HL-60 (cell line): Measurements from ENCODE around the gene ARHGAP26.

ENCODE experiments used
- DNase-seq, 2 experiments: peaks; one replicate each; pipeline ENCODE4 v3.0.0-alpha.2; 2010 to 2020; ENCODE audit warnings: low read depth in 1 of 2, low spot score in 1 of 2
- H3K27ac ChIP-seq: fragments of 250-450 bp; sonication (Bioruptor Pico); replicated peaks from 2 replicates; pipeline ENCODE4 v1.5.1; 2020; ENCODE audit warnings: mild to moderate bottlenecking, moderate library complexity
- H3K27me3 ChIP-seq: fragments of 250-450 bp; sonication (Bioruptor Pico); 2 replicates; pipeline ENCODE4 v1.5.1; 2021; ENCODE audit warnings: mild to moderate bottlenecking, moderate library complexity; ENCODE audit not compliant: insufficient read depth, poor library complexity, severe bottlenecking
- H3K4me3 ChIP-seq: replicated peaks from 2 replicates; pipeline ENCODE4 v1.5.1; 2011; ENCODE audit warnings: mild to moderate bottlenecking, control low read depth, low read length; ENCODE audit not compliant: insufficient read depth
- CTCF ChIP-seq: IDR thresholded peaks from one replicate; pipeline ENCODE4 v1.5.1; 2011; ENCODE audit warnings: low read length, control low read depth, inconsistent platforms; ENCODE audit not compliant: insufficient read depth
- GABPA ChIP-seq: IDR thresholded peaks from 2 replicates; pipeline ENCODE4 v1.6.1; 2012; ENCODE audit warnings: low read depth
- POLR2AphosphoS5 ChIP-seq: IDR thresholded peaks from 2 replicates; pipeline ENCODE4 v1.6.1; 2012; ENCODE audit warnings: low read depth
- REST ChIP-seq: IDR thresholded peaks from 2 replicates; pipeline ENCODE4 v1.6.1; 2012; ENCODE audit warnings: low read depth; ENCODE audit not compliant: insufficient replicate concordance
- SPI1 ChIP-seq: IDR thresholded peaks from 2 replicates; pipeline ENCODE4 v1.6.1; 2012; ENCODE audit warnings: low read depth, mild to moderate bottlenecking, borderline replicate concordance

The ARHGAP26 gene

GRCh38 chr5:142735323-142736246, 34.6 kb upstream of the ARHGAP26 start:
- H3K4me3 ChIP-seq, result no peak overlapping the region
- DNase-seq, result no peak
- H3K27me3 ChIP-seq, result no peaks in the 10 kb centered on the region
- TF ChIP-seq CTCF (no peak), POLR2AphosphoS5 (no peak), SPI1 (no peak), GABPA (no peak), REST (no peak)
- no peak overlapping the region for H3K27ac ChIP-seq

GRCh38 chr5:142736247-142736632, 33.9 kb upstream of the ARHGAP26 start:
- Histone ChIP-seq H3K27ac (no peak overlapping the region), H3K4me3 (no peak overlapping the region), H3K27me3 (no peaks in the 10 kb centered on the region)
- no peak for DNase-seq
- TF ChIP-seq REST (no peak), GABPA (no peak), POLR2AphosphoS5 (no peak), CTCF (no peak), SPI1 (no peak)

- Histone ChIP-seq H3K4me3 (no peak overlapping the region), H3K27ac (peak overlapping the region; percentile 35), H3K27me3 (no peaks in the 10 kb centered on the region)
- DNase-seq, result peak in 1 of 2 experiments; percentile 83
- TF ChIP-seq GABPA (no peak), POLR2AphosphoS5 (no peak), CTCF (no peak), SPI1 (peak; percentile 28; the same call in 1 of the 2 replicates)
Measured at GRCh38 chr5:142737179-142737578, 33.0 kb upstream of the ARHGAP26 start.
